ENCODE measurements around the gene FBN1. TPM values are rescaled to one million over a fixed set of nuclear protein-coding genes. Genes with fewer than 3 reads are reported as not detected.

The FBN1 gene
- total and polyA plus RNA-seq, 2 of the 13 experiments (the other 11 are each of a cell fraction or from before 2014, with no cell fraction given): 1.5 to 3.0 TPM

DNA sequence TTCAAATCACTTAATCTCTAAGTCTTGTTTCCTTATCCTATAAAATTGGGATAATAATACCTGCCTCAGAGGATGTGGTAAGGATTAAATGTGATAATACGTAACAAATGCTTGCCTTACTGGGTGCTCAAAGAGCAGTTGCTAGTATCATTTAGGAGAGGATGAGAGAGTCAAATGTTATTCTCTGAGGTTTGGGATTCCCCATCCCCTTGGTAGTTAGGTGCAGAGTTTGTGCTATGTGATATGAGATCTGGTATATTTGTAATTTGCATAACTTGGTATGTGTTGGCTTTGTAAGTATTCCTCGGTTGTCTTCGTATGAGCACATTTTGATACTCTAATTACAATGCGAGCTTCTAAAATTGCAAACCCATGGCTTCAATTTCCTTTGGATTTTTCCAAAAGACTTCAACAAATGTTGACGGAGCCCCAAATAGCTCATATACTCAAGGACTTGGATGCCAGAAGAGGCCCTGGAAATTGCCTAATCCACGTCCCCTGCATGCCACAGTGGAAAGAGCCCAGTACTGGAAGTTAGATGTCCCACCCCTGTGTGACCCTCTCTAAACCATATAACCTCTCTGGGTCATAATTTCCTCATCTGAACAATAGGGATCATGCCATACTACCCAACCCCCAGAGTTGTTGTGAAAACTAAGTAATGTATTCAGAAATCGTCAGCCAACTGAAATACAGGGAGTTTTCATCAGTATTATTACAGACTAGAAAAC lies 85.0 kb downstream of the FBN1 start:
- CTCF ChIA-PET (ENCODE audit: low intra/inter-chr PET ratio, low total read pairs): no interaction called here
- POLR2A ChIA-PET: no interaction called here
- DNase-seq (ENCODE audit: low spot score) (no peak), FAIRE-seq (no peak), ATAC-seq (no peak)
- Histone ChIP-seq H2AFZ (ENCODE audit: low read length) (no peak overlapping the region), H3K4me2 (ENCODE audit: low read depth, low read length) (no peak overlapping the region), H4K20me1 (ENCODE audit: insufficient read depth, low read length) (no peaks in the 10 kb centered on the region), H3K4me3 (replicated peaks in 1 of 3; ENCODE audit: insufficient read depth in 1 of 3, low read depth in 2 of 3, low read length in 3 of 3) (no peak overlapping the region), H3K4me1 (ENCODE audit: insufficient read depth, low read length) (no peaks in the 10 kb centered on the region), H3K27ac (ENCODE audit: extremely low read length, insufficient read depth, low read length) (no peak overlapping the region), H3K79me2 (ENCODE audit: insufficient read depth, low read length) (no peaks in the 10 kb centered on the region), H3K27me3 (ENCODE audit: control insufficient read depth in 1 of 2, insufficient read depth in 2 of 2, low read length in 2 of 2) (no peaks in the 10 kb centered on the region), H3K9me3 (ENCODE audit: low read length) (no peaks in the 10 kb centered on the region), H3K36me3 (replicated peaks in 1 of 2; ENCODE audit: control insufficient read depth in 1 of 2, insufficient read depth in 2 of 2, low read length in 2 of 2) (no peaks in the 10 kb centered on the region), H3K9ac (ENCODE audit: insufficient read depth, low read depth, low read length) (no peak overlapping the region)
- 60% methylated on average over 7 of the region's 7 CpGs for WGBS (ENCODE audit: low lambda C conversion rate)
- in situ Hi-C loops (cut with HindIII; ENCODE audit: extremely low pct_ligation_motif_present, low pct_unique_long_range_greater_than_20kb): no loop called here
- intact Hi-C loops (cut with micrococcal nuclease; ENCODE audit: unreplicated experiment): no loop called here
- TF ChIP-seq MIER3 (CRISPR knock-in tag; IDR thresholded peaks at IDR 0.05; ENCODE audit: borderline replicate concordance) (no peak), TARDBP (CRISPR knock-in tag; IDR thresholded peaks at IDR 0.05) (no peak), STAT5B (CRISPR knock-in tag; IDR thresholded peaks at IDR 0.05) (no peak)
- BruUV-seq (replicated peaks): no TSS peak

DNA sequence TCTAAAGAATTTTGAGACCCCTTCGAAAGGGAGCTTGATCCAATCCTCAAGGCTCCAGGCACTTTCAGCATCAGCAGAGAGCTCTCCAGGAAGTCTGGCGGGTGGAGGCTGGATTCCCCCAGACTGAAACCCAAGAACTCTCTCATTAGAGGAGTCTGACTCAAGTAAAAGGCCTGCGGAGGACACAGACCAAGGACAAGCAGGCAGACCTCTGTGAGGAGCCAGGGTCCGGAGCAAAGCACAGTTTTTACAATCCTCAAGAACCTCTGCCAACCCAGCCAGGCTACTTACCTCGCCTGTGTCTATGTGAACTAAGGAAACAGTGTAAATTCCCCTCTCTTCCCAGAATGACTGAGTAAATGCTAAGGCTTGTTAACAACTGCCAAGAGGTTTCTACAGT lies 86.2 kb downstream of the FBN1 start:
- DNase-seq (ENCODE audit: low spot score) (no peak), ATAC-seq (no peak), FAIRE-seq (no peak)
- in situ Hi-C loops (cut with HindIII; ENCODE audit: extremely low pct_ligation_motif_present, low pct_unique_long_range_greater_than_20kb): no loop called here
- Histone ChIP-seq H3K36me3 (replicated peaks in 1 of 2; ENCODE audit: control insufficient read depth in 1 of 2, insufficient read depth in 2 of 2, low read length in 2 of 2) (no peaks in the 10 kb centered on the region), H3K9ac (ENCODE audit: insufficient read depth, low read depth, low read length) (no peak overlapping the region), H4K20me1 (ENCODE audit: insufficient read depth, low read length) (no peaks in the 10 kb centered on the region), H3K4me2 (ENCODE audit: low read depth, low read length) (no peak overlapping the region), H2AFZ (ENCODE audit: low read length) (no peak overlapping the region), H3K4me3 (replicated peaks in 1 of 3; ENCODE audit: insufficient read depth in 1 of 3, low read depth in 2 of 3, low read length in 3 of 3) (no peak overlapping the region), H3K79me2 (ENCODE audit: insufficient read depth, low read length) (no peaks in the 10 kb centered on the region), H3K27me3 (ENCODE audit: control insufficient read depth in 1 of 2, insufficient read depth in 2 of 2, low read length in 2 of 2) (no peaks in the 10 kb centered on the region), H3K4me1 (ENCODE audit: insufficient read depth, low read length) (no peaks in the 10 kb centered on the region), H3K27ac (ENCODE audit: extremely low read length, insufficient read depth, low read length) (no peak overlapping the region), H3K9me3 (ENCODE audit: low read length) (no peaks in the 10 kb centered on the region)
- WGBS (ENCODE audit: low lambda C conversion rate): 5% methylated on average over 3 of the region's 5 CpGs
- CTCF ChIA-PET (ENCODE audit: low intra/inter-chr PET ratio, low total read pairs): no interaction called here
- intact Hi-C loops (cut with micrococcal nuclease; ENCODE audit: unreplicated experiment): no loop called here
- POLR2A ChIA-PET: no interaction called here
- BruUV-seq (replicated peaks): no TSS peak
- TF ChIP-seq MNT (IDR thresholded peaks at IDR 0.05) (no peak), ATF1 (CRISPR knock-in tag; IDR thresholded peaks at IDR 0.05) (no peak), TIGD3 (CRISPR knock-in tag; IDR thresholded peaks at IDR 0.05; ENCODE audit: borderline replicate concordance) (no peak), MYPOP (CRISPR knock-in tag; IDR thresholded peaks at IDR 0.05) (no peak), HIVEP1 (CRISPR knock-in tag; IDR thresholded peaks at IDR 0.05) (no peak), ZNF703 (CRISPR knock-in tag; IDR thresholded peaks at IDR 0.05; ENCODE audit: borderline replicate concordance) (no peak), ZNF782 (CRISPR knock-in tag; IDR thresholded peaks at IDR 0.05; ENCODE audit: borderline replicate concordance) (no peak)
- TF ChIP-seq, protein P1, sequence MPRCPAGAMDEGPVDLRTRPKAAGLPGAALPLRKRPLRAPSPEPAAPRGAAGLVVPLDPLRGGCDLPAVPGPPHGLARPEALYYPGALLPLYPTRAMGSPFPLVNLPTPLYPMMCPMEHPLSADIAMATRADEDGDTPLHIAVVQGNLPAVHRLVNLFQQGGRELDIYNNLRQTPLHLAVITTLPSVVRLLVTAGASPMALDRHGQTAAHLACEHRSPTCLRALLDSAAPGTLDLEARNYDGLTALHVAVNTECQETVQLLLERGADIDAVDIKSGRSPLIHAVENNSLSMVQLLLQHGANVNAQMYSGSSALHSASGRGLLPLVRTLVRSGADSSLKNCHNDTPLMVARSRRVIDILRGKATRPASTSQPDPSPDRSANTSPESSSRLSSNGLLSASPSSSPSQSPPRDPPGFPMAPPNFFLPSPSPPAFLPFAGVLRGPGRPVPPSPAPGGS (CRISPR knock-in tag; IDR thresholded peaks at IDR 0.05): no peak
- TF ChIP-seq, protein P2, sequence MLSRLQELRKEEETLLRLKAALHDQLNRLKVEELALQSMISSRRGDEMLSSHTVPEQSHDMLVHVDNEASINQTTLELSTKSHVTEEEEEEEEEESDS (CRISPR knock-in tag; IDR thresholded peaks at IDR 0.05; ENCODE audit: borderline replicate concordance): no peak
